CD4-positive, alpha-beta T cell treated with Interleukin-1 beta for 1 hour (primary cell): ENCODE data around the gene NUCKS1.

ENCODE experiments used
- DNase-seq, 2 donors: peaks; one replicate each; pipeline ENCODE4 v3.0.0-alpha.2; 2020 to 2022

Gene NUCKS1

DNA sequence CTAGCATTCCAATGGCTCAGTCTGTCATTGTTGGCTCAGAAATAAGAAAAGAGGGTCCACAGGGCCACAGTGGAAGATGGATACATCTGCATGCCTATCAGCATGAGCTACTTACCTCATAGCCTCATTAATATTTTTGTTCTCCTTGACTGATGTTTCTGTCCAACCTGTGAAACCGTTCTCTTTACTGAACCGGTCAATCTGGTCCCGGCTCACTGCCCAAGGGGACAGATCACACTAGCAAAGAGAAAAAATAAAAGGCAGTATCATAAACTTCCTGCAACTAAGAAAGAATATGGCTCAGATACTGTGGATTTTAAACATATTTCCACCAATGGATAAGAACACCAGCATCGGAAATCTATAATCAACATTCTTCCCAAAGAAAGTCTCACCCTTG lies 20.6 kb upstream of the NUCKS1 start:
- DNase-seq = no peak

DNA sequence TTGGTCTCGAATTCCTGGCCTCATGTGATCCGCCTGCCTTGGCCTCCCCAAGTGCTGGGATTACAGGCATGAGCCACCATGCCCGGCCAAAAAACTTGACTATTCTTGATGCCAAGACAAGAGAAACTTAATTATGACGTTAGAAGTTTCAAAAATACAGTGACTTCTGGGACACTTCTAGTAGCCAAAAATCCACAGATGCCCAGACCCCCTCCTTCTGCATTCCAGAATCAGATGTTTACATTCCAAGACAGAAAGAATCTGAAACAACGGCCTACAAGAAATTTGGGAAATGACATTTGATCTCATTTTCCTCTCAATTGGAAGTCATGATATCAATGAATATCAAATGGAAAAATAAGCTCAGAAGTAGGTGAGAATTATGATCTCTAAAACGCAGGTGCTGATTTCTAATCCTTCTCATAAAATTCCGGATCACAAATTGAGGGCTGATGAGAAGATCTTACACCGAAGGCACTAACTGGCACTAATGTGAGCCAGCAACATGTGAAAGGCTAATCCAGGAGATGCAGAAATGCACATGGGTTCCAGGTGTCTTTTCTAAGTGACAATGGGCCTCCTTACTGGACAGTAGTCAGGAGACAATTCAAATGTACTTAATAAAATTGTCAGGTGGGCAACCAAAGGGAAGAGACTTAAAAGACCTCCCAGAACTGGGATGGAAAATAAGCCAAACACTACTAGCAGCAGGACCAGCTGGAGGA lies 19.8 kb upstream of the NUCKS1 start:
- DNase-seq = no peak

DNA sequence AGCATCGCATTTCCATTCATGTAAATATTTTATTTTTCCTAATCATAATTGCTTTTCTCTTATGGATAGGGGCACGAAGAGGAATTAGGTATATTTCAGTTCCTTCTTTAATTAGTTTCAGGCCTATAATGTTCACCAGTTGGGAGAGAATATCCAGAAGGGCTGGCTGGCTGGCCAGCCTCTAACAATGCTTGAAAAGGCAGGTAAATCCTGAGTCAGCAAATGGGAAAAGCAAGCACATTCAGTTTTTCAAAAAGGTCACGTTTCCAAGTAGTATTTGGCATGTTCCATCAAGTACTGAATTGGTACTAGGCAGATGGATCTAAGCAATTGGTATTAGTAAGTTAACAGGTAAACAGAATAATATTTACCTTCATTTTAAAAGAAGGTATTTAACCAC lies 17.3 kb upstream of the NUCKS1 start:
- DNase-seq = no peak

GRCh38 chr1:205766570-205766969 lies 16.6 kb upstream of the NUCKS1 start:
- no peak for DNase-seq

GRCh38 chr1:205766038-205766437 lies 16.1 kb upstream of the NUCKS1 start:
- no peak for DNase-seq

DNA sequence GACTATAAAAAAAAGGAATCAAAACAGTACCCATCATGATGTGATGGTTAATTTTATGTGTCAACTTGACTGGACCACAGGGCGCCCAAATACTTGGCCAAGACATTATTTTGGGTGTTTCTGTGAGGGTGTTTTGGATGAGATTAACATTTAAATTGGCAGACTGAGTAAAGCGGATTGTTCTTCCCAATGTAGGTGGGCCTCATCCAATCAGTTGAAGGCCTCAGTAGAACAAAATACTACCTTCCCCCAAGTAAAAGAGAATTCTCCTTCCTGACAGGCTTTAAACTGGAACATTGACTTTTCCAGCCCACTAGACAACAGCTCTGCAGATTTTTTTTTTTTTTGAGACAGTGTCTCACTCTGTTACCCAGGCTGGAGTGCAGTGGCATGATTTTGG lies 14.6 kb upstream of the NUCKS1 start:
- no peak for DNase-seq

DNA sequence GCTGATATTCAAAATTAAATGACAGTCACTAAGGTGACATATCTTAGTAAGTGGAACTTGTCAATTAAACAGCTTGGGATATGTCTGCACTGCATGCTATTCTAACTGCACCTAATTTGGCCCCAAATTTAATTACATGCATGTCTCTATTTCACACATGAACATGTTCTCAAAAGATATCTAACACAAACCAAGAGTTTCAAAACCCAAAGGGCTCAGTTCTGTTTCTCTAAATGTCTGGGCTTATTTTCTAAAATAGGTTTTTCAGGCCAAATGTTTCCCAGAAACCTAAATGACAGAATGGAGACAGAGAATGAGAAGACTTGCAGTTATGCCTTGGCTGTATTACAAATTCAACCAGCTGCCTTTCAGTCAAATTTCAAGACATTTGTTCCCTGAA lies 14.0 kb upstream of the NUCKS1 start:
- DNase-seq = no peak

- DNase-seq = no peak
Measured at GRCh38 chr1:205760606-205761005, 10.6 kb upstream of the NUCKS1 start.

GRCh38 chr1:205756552-205756951 lies 6.6 kb upstream of the NUCKS1 start:
- no peak for DNase-seq

DNA sequence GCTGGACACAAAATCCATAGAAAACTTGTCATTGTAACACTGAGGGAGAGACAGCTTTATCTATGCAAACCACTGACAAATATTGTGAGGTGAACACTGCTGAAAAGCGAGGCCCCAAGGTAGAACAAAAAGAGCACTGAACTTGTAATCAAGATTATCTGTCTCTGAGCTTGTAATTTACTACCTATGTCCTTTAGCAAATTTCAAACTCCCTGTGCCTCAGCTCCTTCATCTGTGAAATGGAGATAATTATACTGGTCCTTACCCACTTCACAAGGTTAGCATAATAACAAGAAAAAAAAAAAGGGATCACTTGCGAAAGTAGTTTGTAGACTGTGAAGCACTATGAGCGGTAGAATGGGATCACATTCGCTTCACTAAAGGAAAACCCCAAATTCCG lies 4.9 kb upstream of the NUCKS1 start:
- no peak for DNase-seq

DNA sequence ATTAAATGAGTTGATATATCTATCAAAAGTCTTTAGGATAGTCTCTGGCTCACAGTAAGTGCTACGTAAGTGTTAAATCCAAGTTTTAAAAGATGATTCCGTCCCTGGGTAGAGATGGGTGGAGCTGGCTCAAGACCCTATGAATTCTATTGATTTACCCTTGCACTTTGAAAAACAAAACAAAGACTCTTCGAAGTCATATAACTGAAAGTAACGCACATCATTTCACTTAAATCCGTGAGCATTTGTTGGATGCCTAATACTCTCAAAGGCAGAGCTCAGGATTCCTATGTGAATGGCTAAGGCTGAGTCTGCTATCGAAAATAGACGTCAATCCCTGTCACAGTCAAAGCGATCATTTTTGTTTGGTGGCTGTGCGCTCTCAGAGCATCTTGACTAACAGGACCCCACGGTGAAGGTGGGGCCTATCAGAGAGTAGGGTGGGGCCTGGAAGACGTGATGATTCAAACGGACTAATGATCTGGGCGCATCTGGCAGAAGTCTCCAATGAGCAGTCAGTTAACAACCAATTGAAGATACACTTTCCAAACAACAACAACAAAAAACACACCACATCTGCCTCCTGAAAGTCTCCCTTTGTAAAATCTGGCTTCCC lies 1.2 kb upstream of the NUCKS1 start:
- no peak for DNase-seq

DNA sequence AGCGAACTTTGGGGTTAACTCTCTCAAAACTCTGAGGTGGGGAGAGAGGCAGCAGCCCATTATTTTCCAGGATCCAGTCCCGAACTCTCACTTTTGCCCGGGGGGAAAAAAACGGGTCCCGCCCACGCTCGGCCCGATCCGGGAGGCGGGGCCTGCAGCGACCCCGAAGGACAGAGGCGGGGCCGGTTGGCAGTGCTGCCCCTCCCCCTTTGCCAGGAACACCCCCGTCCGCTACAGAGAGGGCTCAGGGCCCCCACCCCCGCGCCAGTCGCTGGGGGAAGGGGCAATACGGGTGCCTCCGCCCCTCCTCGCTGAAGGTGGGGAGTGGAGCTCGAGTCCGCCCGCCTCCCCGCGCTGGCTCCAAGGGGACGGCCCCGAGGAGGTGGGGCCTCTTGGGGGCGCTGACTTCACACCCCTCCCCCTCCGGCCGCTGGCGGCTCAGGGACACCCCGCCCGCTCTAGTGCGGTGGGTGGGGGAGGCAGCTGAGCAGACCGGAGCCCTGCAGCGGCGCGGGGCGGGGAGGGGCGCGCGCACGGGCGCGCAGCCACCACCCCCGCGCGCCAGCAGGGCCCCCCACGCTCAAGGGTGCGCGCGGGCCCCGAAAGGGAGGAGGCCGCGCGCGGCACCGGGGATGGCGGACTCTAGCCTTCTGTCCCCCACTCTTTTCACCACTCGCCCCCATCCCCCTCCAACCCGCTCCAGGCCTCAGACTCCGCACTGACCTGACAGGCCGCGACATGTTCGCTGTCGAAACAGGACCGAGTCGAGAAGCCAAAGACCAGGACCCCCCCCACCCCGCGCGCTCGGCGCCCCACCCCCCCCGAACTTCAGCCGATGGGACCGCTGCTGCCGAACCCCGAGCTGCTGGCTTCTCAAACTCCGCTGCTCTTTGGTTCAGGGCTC lies 496 bp downstream of the NUCKS1 start:
- DNase-seq = peak; percentile 96 to 97

GRCh38 chr1:205748403-205749233 lies 1.4 kb downstream of the NUCKS1 start:
- DNase-seq = peak in 1 of 2 donors; percentile 29

GRCh38 chr1:205746757-205747412 lies 3.1 kb downstream of the NUCKS1 start:
- no peak for DNase-seq

DNA sequence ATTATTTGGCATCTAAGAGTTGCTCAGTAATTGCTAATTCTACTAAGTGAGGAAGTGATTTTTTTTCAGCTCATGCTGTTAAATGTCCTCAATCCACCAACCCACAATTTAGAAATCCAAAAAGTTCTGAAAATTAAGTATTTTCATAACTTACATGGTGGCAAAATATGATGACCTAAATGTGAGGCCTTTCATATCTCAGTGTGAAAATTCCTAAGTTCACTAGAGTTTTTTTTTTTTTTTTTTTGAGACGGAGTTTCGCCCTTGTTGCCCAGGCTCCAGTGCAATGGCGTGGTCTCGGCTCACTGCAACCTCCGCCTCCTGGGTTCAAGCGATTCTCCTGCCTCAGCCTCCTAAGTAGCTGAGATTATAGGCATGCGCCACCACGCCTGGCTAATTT lies 5.6 kb downstream of the NUCKS1 start:
- DNase-seq = no peak

GRCh38 chr1:205743977-205744376 lies 6.0 kb downstream of the NUCKS1 start:
- DNase-seq = no peak

GRCh38 chr1:205741681-205742080 lies 8.3 kb downstream of the NUCKS1 start:
- DNase-seq = no peak

DNA sequence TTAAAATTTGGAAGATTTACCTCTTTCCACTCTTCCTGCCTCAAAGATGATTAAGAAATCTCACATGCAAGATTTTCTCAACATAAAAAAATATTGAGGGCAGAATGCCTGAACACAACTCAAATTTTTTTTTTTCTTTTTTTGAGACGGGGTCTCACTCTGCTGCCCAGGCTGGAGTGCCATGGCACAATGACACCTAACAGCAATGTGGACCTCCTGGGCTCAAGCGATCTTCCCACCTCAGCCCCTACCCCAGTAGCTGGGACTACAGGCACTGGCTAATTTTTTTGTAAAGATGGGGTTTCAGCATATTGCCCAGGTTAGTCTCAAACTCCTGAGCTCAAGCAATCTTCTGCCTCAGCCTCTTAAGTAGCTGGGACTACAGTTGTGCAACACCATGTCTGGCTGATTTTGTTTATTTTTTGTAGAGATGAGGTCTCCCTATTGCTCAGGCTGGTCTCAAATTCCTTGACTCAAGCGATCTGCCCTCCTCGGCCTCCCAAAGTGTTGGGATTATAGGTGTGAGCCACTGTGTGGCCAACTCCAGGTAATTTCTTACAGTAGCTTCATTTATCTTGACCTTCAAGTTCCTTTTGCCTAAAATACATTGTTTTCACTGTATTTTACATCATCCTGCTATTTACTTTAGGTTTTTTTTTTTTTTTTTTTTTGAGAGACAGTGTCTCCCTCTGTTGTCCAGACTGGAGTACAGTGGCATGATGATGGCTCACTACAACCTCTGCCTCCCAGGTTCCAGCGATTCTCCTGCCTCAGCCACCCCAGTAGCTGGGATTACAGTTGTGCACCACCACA lies 10.4 kb downstream of the NUCKS1 start:
- DNase-seq = no peak

DNA sequence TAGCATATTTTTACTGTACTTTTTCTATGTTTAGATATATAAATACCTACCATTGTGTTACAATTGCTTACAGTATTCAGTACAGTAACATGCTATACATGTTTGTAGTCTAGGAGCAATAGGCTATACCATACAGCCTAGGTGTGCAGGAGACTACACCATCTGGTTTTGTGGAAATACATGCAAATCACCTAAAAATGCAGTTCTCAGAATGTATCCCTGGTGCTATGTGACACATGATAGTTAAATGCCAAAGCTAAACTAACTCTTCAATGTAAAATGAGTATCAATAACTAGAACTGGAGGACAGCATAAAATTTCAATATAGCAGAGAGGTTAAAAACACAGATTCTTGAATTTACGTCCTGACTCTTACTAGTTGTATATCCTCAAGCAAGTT lies 14.8 kb downstream of the NUCKS1 start:
- DNase-seq = no peak

GRCh38 chr1:205733438-205734175 lies 16.4 kb downstream of the NUCKS1 start:
- DNase-seq = no peak
